ENCODE measurements around the gene GCC2. TPM values are rescaled to one million over a fixed set of nuclear protein-coding genes. Genes with fewer than 3 reads are reported as not detected.

Gene GCC2
- total and polyA plus RNA-seq, 9 of the 15 experiments (the other 6 are each of a cell fraction or from before 2014, with no cell fraction given): 11.4 to 35.7 (median 19.9) TPM

DNA sequence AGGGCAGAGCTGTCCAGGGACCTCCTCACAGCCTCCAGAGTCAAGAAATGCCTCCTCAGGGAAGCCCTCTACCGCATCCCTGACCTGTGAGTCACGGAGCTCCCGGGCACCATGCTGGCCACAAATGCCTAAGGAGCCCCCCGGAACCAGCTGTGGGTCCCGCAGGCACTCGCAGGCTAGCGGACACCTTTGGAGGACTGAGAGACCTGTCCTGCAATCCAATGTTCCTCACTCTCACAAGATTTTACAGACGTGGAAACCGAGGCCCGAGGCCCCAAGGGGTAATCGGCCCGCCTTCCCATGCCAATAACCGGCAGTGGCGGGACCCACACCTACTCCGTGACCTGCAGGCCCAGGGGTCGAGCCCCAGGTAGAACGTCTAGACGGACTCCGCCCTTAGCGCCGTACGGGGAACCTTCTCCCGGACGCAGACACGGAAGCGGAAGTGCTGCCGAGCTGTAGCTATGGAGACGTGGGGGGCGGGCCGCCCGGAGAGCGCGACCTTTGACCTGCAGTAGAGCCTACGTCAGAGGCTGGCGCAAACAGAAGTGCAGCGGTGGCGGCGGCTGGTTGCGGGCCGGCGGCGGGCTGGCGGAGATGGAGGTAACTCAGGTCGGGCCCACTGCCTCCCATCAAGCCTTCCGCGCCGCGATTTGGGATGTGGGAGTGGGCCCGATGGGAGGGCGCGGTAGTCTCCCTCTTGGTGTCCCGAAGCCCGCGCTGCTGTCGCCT lies at the start of gene GCC2 (continued):
- TF ChIP-seq, protein P1, sequence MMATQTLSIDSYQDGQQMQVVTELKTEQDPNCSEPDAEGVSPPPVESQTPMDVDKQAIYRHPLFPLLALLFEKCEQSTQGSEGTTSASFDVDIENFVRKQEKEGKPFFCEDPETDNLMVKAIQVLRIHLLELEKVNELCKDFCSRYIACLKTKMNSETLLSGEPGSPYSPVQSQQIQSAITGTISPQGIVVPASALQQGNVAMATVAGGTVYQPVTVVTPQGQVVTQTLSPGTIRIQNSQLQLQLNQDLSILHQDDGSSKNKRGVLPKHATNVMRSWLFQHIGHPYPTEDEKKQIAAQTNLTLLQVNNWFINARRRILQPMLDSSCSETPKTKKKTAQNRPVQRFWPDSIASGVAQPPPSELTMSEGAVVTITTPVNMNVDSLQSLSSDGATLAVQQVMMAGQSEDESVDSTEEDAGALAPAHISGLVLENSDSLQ (IDR thresholded peaks at IDR 0.05): 0 out of 2 replicates have a peak, but pooled peaks have one; percentile 36
- TF ChIP-seq KLF13 (tag; IDR thresholded peaks at IDR 0.05; ENCODE audit: borderline replicate concordance, low read depth) (peak; percentile 87), ZNF507 (tag; conservative IDR thresholded peaks at IDR 0.05) (no peak), NFRKB (IDR thresholded peaks at IDR 0.05; ENCODE audit: low read depth) (no peak), ZNF184 (CRISPR knock-in tag; IDR thresholded peaks at IDR 0.05) (no peak), ZNF224 (CRISPR knock-in tag; IDR thresholded peaks at IDR 0.05) (no peak), FOXA3 (CRISPR knock-in tag; conservative IDR thresholded peaks at IDR 0.05 in 1 of 2, IDR thresholded peaks at IDR 0.05 in 1 of 2) (no peak), XRCC3 (IDR thresholded peaks at IDR 0.05) (no peak), RREB1 (CRISPR knock-in tag; IDR thresholded peaks at IDR 0.05) (0 out of 2 replicates have a peak, but pooled peaks have one; percentile 41), ARID3B (CRISPR knock-in tag; IDR thresholded peaks at IDR 0.05; ENCODE audit: borderline replicate concordance) (no peak), MXI1 (IDR thresholded peaks at IDR 0.05; ENCODE audit: low read depth, low read length) (peak; percentile 88), ZNF696 (CRISPR knock-in tag; conservative IDR thresholded peaks at IDR 0.05) (no peak), PCBP1 (IDR thresholded peaks at IDR 0.05; ENCODE audit: low read depth, low read length, poor library complexity, severe bottlenecking) (no peak)
- TF ChIP-seq, protein P2, sequence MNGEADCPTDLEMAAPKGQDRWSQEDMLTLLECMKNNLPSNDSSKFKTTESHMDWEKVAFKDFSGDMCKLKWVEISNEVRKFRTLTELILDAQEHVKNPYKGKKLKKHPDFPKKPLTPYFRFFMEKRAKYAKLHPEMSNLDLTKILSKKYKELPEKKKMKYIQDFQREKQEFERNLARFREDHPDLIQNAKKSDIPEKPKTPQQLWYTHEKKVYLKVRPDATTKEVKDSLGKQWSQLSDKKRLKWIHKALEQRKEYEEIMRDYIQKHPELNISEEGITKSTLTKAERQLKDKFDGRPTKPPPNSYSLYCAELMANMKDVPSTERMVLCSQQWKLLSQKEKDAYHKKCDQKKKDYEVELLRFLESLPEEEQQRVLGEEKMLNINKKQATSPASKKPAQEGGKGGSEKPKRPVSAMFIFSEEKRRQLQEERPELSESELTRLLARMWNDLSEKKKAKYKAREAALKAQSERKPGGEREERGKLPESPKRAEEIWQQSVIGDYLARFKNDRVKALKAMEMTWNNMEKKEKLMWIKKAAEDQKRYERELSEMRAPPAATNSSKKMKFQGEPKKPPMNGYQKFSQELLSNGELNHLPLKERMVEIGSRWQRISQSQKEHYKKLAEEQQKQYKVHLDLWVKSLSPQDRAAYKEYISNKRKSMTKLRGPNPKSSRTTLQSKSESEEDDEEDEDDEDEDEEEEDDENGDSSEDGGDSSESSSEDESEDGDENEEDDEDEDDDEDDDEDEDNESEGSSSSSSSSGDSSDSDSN (IDR thresholded peaks at IDR 0.05; ENCODE audit: borderline replicate concordance in 1 of 2, low read depth in 2 of 2, low read length in 2 of 2): no peak
